Measurements from ENCODE around the gene YARS1.

- TF ChIP-seq POLR2AphosphoS5 (IDR thresholded peaks at IDR 0.05; ENCODE audit: borderline replicate concordance, low read depth, low read length) (no peak), FOXP2 (optimal IDR thresholded peaks at IDR 0.05; ENCODE audit: control extremely low read depth, extremely low read length, insufficient read depth) (no peak), EZH2 (IDR thresholded peaks at IDR 0.05) (no peak)
Observed at GRCh38 chr1:32736812-32737791, 80.1 kb downstream of the YARS1 start.

Measured in SK-N-MC (cell line).